GM12801 (cell line): ENCODE measurements around the gene TMEM119.

Experiments used
- CTCF ChIP-seq: IDR thresholded peaks from one replicate; pipeline ENCODE4 v1.5.1; 2011; ENCODE audit warnings: control low read depth; ENCODE audit not compliant: insufficient read length; ENCODE audit errors: extremely low read depth

TMEM119 gene

DNA sequence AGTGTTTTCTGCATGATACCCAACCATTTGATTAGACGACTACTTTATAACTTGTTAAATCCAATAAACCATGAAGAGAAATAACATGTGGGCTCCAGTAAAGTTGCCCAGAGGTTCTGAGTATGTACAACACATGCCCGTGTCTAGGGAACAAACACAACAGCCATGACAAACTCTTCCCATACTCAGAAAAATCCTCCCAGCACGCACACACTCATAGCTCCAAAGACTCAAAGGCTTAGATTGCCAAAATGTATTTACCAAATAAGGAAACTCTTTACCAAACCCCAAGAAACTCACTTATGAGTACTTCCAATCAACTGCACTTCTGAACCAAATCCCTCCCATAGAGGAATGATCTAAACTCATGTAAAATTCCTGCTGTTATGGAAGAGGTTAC is 54.2 kb downstream of the TMEM119 start:
- TF ChIP-seq CTCF, result no peak

DNA sequence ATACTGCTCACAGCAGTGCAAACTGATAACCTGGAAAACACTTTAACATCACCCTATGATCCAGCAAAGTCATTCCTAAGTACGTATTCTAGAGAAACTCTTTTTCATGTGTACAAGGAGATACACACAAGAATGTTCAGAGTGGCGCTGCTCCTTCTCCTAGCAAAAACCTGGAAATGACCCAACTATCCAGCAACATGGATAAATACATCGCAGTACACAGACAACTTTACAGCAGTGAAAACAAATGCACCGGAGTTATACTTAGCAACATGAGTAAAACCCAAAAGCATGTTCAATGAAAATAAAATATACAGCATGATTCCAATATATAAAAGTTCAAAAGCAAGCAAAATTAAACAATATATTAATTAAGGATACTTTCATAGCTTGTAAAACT is 55.6 kb downstream of the TMEM119 start:
- no peak for TF ChIP-seq CTCF
